K562 (cell line): ENCODE measurements around the gene VEGFB. TPM values are rescaled to one million over a fixed set of nuclear protein-coding genes. Genes with fewer than 3 reads are reported as not detected.

Experiments
- ATAC-seq: fragments of 200-7000 bp; cut with Tn5 transposase; 3 replicates; pipeline ENCODE4 v1.9.1; 2020; ENCODE audit warnings: moderate library complexity
- BruUV-seq: library from RNA; stranded (reverse); fragments of 400-500 nt; replicated peaks from 2 replicates; lab custom pipeline; 2021; lab: Mats Ljungman, UMichigan
- CTCF ChIA-PET: fragments of 300-600 bp; formaldehyde crosslinking; extraction: SDS; loops from one replicate; lab custom pipeline; 2021; ENCODE audit warnings: low intra/inter-chr PET ratio; lab: Yijun Ruan, JAX
- POLR2A ChIA-PET: fragments of 300-600, 350-650 bp; sonication (Branson Sonifier 250); formaldehyde crosslinking; extraction: SDS; loops from one replicate; lab custom pipeline; 2021; ENCODE audit warnings: antibody characterized with exemption, inconsistent platforms; lab: Yijun Ruan, JAX
- DNase-seq, 4 experiments: peaks; one replicate each; pipeline versions ENCODE4 v3.0.0 to v3.0.0-alpha.2; 2011 to 2018; ENCODE audit warnings: low spot score in 3 of 4, mixed read lengths in 3 of 4; ENCODE audit errors: extremely low read depth in 1 of 4
- FAIRE-seq: peaks from 2 replicates; lab custom pipeline; 2011; peaks lifted over from hg19 to GRCh38; lab: Jason Lieb, UNC
- H2AFZ ChIP-seq: 2 replicates; pipeline ENCODE4 v1.6.0; 2011; ENCODE audit warnings: low read depth, low read length, control low read depth, inconsistent platforms
- H3K27ac ChIP-seq: fragments of 200-600 bp; 3 replicates; pipeline ENCODE4 v1.8.0; 2011; ENCODE audit warnings: low read depth, mild to moderate bottlenecking, control low read depth, inconsistent platforms, low read length, moderate library complexity, mixed read lengths; ENCODE audit errors: extremely low read depth
- H3K27me3 ChIP-seq, 2 experiments: fragments of 300-600 bp in 1 of 2; 2 replicates in 1 of 2; 3 replicates in 1 of 2; pipeline versions ENCODE4 v1.6.0 to v1.8.0; 2011; ENCODE audit warnings: inconsistent platforms in 2 of 2, low read length in 2 of 2, mild to moderate bottlenecking in 1 of 2, mixed read lengths in 1 of 2, moderate library complexity in 1 of 2; ENCODE audit not compliant: control insufficient read depth in 2 of 2, insufficient read depth in 2 of 2
- H3K36me3 ChIP-seq: fragments of 300-600 bp; 3 replicates; pipeline ENCODE4 v1.8.0; 2011; ENCODE audit warnings: mild to moderate bottlenecking, low read length, inconsistent platforms; ENCODE audit not compliant: control insufficient read depth, insufficient read depth
- H3K4me1 ChIP-seq, 2 experiments: fragments of 200-600 bp in 1 of 2; replicated peaks in 1 of 2; 2 replicates in 1 of 2; 3 replicates in 1 of 2; pipeline versions ENCODE4 v1.5.1 to v1.8.0; 2011; ENCODE audit warnings: inconsistent platforms in 2 of 2, low read length in 2 of 2, mild to moderate bottlenecking in 1 of 2, mixed read lengths in 1 of 2, moderate library complexity in 1 of 2; ENCODE audit not compliant: control insufficient read depth in 2 of 2, insufficient read depth in 2 of 2
- H3K4me2 ChIP-seq: 2 replicates; pipeline ENCODE4 v1.6.1; 2011; ENCODE audit warnings: low read length, control low read depth, inconsistent platforms, mixed read lengths; ENCODE audit not compliant: insufficient read depth
- H3K4me3 ChIP-seq: fragments of 200-600 bp; sonication (generic), shearing (Covaris generic); 2 replicates; pipeline ENCODE4 v1.5.1; 2016; ENCODE audit warnings: control low read depth, inconsistent platforms
- H3K79me2 ChIP-seq: fragments of 200-600 bp; 3 replicates; pipeline ENCODE4 v1.8.0; 2011; ENCODE audit warnings: low read length, inconsistent platforms; ENCODE audit not compliant: control insufficient read depth, insufficient read depth
- H3K9ac ChIP-seq, 2 experiments: 2 replicates each; pipeline versions ENCODE4 v1.6.0 to v1.6.1; 2011; ENCODE audit warnings: low read depth in 2 of 2, low read length in 2 of 2, control low read depth in 1 of 2, inconsistent platforms in 1 of 2, mild to moderate bottlenecking in 1 of 2, mixed read lengths in 1 of 2; ENCODE audit not compliant: insufficient read depth in 1 of 2
- H3K9me1 ChIP-seq: one replicate; pipeline ENCODE4 v1.6.0; 2011; ENCODE audit warnings: inconsistent platforms, mild to moderate bottlenecking, low read length, moderate library complexity; ENCODE audit not compliant: control insufficient read depth, insufficient read depth
- H3K9me3 ChIP-seq: replicated peaks from 2 replicates; pipeline ENCODE4 v1.5.1; 2011; ENCODE audit warnings: low read depth, low read length, inconsistent platforms; ENCODE audit not compliant: control insufficient read depth, insufficient read depth
- H4K20me1 ChIP-seq: replicated peaks from 2 replicates; pipeline ENCODE4 v1.6.1; 2011; ENCODE audit warnings: low read length, inconsistent platforms, mixed read lengths; ENCODE audit not compliant: control insufficient read depth, insufficient read depth
- EGR1 ChIP-seq: fragments of 450-650 bp; conservative IDR thresholded peaks from 2 replicates; pipeline ENCODE4 v1.6.1; 2017; ENCODE audit warnings: mild to moderate bottlenecking
- HIVEP1 ChIP-seq: fragments of 250-450 bp; sonication (Bioruptor Pico); IDR thresholded peaks from 2 replicates; pipeline ENCODE4 v1.4.0; 2020; ENCODE audit warnings: mild to moderate bottlenecking
- MXI1 ChIP-seq: IDR thresholded peaks from 2 replicates; pipeline ENCODE4 v1.6.1; 2011; ENCODE audit warnings: low read depth, mild to moderate bottlenecking, improper control_type of control experiment, low read length
- NBN ChIP-seq: fragments of 450-650 bp; IDR thresholded peaks from 2 replicates; pipeline ENCODE4 v1.6.1; 2016; ENCODE audit warnings: low read depth, mild to moderate bottlenecking
- PKNOX1 ChIP-seq: fragments of 450-650 bp; IDR thresholded peaks from 2 replicates; pipeline ENCODE4 v1.6.1; 2016
- SRSF7 ChIP-seq: fragments of 200-400 bp; formaldehyde crosslinking; optimal IDR thresholded peaks from 2 replicates; pipeline ENCODE3; 2017; ENCODE audit warnings: mild to moderate bottlenecking, low read depth, low read length
- ZBTB2 ChIP-seq: fragments of 450-650 bp; IDR thresholded peaks from 2 replicates; pipeline ENCODE4 v1.6.1; 2016; ENCODE audit warnings: antibody characterized with exemption
- WGBS: fragments of 100-300 bp; shearing (Covaris generic); methylation state at CpG from one replicate; pipeline ENCODE4 v1.1.6; 2016; ENCODE audit warnings: low coverage, mixed read lengths; ENCODE audit not compliant: insufficient coverage; ENCODE audit errors: missing lambda C conversion rate; 5-methylcytosine and 5-hydroxymethylcytosine counted together
- in situ Hi-C: fragments of 300-500 bp; cut with MboI; formaldehyde crosslinking; loops from 4 replicates; pipeline ENCODE4 v1.15.0; 2018; ENCODE audit warnings: inconsistent platforms, mixed read lengths
- intact Hi-C: fragments of 100-400 bp; cut with micrococcal nuclease; formaldehyde crosslinking; loops from 2 replicates; pipeline ENCODE4 v1.14.2; 2022
- polyA plus RNA-seq, 8 experiments: library from polyadenylated mRNA; depleted of rRNA in 4 of 8; stranded (reverse) in 5 of 8; unstranded in 3 of 8; fragments of >200 nt; fragmentation: Nextera tagmentation in 2 of 8; fragmentation: Illumina TruSeq in 1 of 8; extraction: Ambion mirVana in 2 of 8; extraction: Trizol in 1 of 8; gene quantifications; 2 replicates each; pipeline versions ENCODE4 v1.2.1 to v1.2.3, GENCODE V29; 2011 to 2014; ENCODE audit warnings: inconsistent platforms in 1 of 8, missing spikeins in 1 of 8
- total RNA-seq, 7 experiments: library from RNA; depleted of rRNA in 6 of 7; stranded (reverse); fragments of >200 nt in 6 of 7; fragmentation: Illumina TruSeq in 2 of 7; extraction: Trizol in 2 of 7; gene quantifications; 2 replicates each; pipeline versions ENCODE4 v1.2.1 to v1.2.3, GENCODE V29; 2011 to 2021; ENCODE audit warnings: low replicate concordance in 1 of 7
- TF ChIP-seq, protein P1 (sequence below): sonication (generic); formaldehyde crosslinking; IDR thresholded peaks from 2 replicates; pipeline ENCODE4 v1.8.1; 2023; ENCODE audit warnings: mild to moderate bottlenecking, missing genetic modification reagents
- TF ChIP-seq, protein P2 (sequence below): sonication (generic); formaldehyde crosslinking; IDR thresholded peaks from 2 replicates; pipeline ENCODE4 v1.8.0; 2023; ENCODE audit warnings: missing genetic modification reagents, mild to moderate bottlenecking, borderline replicate concordance
- TF ChIP-seq, protein P3 (sequence below): fragments of 450-650 bp; formaldehyde crosslinking; IDR thresholded peaks from 2 replicates; pipeline ENCODE4 v1.4.0; 2020; ENCODE audit warnings: mild to moderate bottlenecking, moderate library complexity

Gene VEGFB
- total and polyA plus RNA-seq, 9 of the 15 experiments (the other 6 are each of a cell fraction or from before 2014, with no cell fraction given) = 11.0 to 83.4 (median 25.7) TPM

DNA sequence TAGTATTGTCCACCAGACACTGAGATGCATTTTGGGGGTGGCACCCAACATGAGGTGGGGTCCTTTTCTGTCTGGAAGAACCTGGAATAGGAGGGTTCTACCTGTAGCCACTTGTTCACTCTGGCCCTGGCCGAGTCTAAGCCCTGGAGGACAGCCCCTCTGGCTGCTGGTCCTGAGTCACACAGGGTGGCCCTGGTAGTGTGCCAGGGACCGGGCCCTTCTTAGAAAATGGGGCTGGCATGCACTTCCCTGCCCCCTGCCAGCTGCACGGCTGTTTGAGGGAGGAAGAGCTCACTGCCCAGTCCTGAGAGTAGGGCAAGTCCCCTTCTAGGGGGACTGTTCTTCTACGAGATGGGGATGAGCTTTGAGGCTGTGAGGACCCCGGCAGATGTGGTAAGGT is 19.1 kb downstream of the VEGFB start:
- FAIRE-seq = no peak
- no peak for DNase-seq
- H3K4me1 ChIP-seq = peaks cover 21 to 78% of the 10 kb centered on the region in 2 experiments
- no peaks in the 10 kb centered on the region for H3K27me3 ChIP-seq
- no peak overlapping the region for H3K4me3 ChIP-seq
- CTCF ChIA-PET = no interaction called here
- no peak for ATAC-seq
- H3K27ac ChIP-seq = no peak overlapping the region
- BruUV-seq = no TSS peak
- 88% methylated on average over 5 of the region's 5 CpGs for WGBS
- H3K9me3 ChIP-seq = no peaks in the 10 kb centered on the region
- peaks cover 47% of the 10 kb centered on the region; the same call in 2 of the 3 replicates for H3K36me3 ChIP-seq
- H3K79me2 ChIP-seq = peaks cover 27% of the 10 kb centered on the region
- 0 out of 4 replicates have a peak overlapping the region, but pooled peaks of 1 of the 2 experiments have one; percentile 53 for H3K9ac ChIP-seq
- no peaks in the 10 kb centered on the region for H3K9me1 ChIP-seq
- H4K20me1 ChIP-seq = peaks cover 7% of the 10 kb centered on the region
- in situ Hi-C loops (no loop called here), intact Hi-C loops (no loop called here)
- POLR2A ChIA-PET = interaction anchor here (0.5 to 0.7 kb wide), 3 partner anchors 8 to 294 kb away, joined by 3 to 5 read pairs (median 4); no protein-coding TSS in a partner anchor
- no peak overlapping the region for H2AFZ ChIP-seq
- no peak overlapping the region for H3K4me2 ChIP-seq
- TF ChIP-seq, protein P1, sequence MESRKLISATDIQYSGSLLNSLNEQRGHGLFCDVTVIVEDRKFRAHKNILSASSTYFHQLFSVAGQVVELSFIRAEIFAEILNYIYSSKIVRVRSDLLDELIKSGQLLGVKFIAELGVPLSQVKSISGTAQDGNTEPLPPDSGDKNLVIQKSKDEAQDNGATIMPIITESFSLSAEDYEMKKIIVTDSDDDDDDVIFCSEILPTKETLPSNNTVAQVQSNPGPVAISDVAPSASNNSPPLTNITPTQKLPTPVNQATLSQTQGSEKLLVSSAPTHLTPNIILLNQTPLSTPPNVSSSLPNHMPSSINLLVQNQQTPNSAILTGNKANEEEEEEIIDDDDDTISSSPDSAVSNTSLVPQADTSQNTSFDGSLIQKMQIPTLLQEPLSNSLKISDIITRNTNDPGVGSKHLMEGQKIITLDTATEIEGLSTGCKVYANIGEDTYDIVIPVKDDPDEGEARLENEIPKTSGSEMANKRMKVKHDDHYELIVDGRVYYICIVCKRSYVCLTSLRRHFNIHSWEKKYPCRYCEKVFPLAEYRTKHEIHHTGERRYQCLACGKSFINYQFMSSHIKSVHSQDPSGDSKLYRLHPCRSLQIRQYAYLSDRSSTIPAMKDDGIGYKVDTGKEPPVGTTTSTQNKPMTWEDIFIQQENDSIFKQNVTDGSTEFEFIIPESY (CRISPR knock-in tag) = no peak
- TF ChIP-seq MXI1 (no peak), SRSF7 (no peak), ZBTB2 (no peak), HIVEP1 (CRISPR knock-in tag) (no peak), PKNOX1 (no peak), NBN (no peak), EGR1 (no peak)
- TF ChIP-seq, protein P2, sequence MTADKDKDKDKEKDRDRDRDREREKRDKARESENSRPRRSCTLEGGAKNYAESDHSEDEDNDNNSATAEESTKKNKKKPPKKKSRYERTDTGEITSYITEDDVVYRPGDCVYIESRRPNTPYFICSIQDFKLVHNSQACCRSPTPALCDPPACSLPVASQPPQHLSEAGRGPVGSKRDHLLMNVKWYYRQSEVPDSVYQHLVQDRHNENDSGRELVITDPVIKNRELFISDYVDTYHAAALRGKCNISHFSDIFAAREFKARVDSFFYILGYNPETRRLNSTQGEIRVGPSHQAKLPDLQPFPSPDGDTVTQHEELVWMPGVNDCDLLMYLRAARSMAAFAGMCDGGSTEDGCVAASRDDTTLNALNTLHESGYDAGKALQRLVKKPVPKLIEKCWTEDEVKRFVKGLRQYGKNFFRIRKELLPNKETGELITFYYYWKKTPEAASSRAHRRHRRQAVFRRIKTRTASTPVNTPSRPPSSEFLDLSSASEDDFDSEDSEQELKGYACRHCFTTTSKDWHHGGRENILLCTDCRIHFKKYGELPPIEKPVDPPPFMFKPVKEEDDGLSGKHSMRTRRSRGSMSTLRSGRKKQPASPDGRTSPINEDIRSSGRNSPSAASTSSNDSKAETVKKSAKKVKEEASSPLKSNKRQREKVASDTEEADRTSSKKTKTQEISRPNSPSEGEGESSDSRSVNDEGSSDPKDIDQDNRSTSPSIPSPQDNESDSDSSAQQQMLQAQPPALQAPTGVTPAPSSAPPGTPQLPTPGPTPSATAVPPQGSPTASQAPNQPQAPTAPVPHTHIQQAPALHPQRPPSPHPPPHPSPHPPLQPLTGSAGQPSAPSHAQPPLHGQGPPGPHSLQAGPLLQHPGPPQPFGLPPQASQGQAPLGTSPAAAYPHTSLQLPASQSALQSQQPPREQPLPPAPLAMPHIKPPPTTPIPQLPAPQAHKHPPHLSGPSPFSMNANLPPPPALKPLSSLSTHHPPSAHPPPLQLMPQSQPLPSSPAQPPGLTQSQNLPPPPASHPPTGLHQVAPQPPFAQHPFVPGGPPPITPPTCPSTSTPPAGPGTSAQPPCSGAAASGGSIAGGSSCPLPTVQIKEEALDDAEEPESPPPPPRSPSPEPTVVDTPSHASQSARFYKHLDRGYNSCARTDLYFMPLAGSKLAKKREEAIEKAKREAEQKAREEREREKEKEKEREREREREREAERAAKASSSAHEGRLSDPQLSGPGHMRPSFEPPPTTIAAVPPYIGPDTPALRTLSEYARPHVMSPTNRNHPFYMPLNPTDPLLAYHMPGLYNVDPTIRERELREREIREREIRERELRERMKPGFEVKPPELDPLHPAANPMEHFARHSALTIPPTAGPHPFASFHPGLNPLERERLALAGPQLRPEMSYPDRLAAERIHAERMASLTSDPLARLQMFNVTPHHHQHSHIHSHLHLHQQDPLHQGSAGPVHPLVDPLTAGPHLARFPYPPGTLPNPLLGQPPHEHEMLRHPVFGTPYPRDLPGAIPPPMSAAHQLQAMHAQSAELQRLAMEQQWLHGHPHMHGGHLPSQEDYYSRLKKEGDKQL (CRISPR knock-in tag) = no peak
- TF ChIP-seq, protein P3, sequence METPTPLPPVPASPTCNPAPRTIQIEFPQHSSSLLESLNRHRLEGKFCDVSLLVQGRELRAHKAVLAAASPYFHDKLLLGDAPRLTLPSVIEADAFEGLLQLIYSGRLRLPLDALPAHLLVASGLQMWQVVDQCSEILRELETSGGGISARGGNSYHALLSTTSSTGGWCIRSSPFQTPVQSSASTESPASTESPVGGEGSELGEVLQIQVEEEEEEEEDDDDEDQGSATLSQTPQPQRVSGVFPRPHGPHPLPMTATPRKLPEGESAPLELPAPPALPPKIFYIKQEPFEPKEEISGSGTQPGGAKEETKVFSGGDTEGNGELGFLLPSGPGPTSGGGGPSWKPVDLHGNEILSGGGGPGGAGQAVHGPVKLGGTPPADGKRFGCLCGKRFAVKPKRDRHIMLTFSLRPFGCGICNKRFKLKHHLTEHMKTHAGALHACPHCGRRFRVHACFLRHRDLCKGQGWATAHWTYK (CRISPR knock-in tag) = no peak
